GM12891 (cell line): ENCODE data around the gene CLIP4.

Source experiments
- PAX5 ChIP-seq: IDR thresholded peaks from 2 replicates; pipeline ENCODE4 v1.6.1; 2011; ENCODE audit warnings: low read length, moderate library complexity, mild to moderate bottlenecking; ENCODE audit not compliant: insufficient read depth, severe bottlenecking
- POLR2A ChIP-seq: IDR thresholded peaks from 2 replicates; pipeline ENCODE4 v1.6.1; 2011; ENCODE audit warnings: low read depth, low read length, control low read depth
- POLR2AphosphoS5 ChIP-seq: IDR thresholded peaks from 2 replicates; pipeline ENCODE4 v1.6.1; 2011; ENCODE audit warnings: low read depth, low read length, control low read depth
- POU2F2 ChIP-seq: IDR thresholded peaks from 2 replicates; pipeline ENCODE4 v1.6.1; 2011; ENCODE audit warnings: low read depth, mild to moderate bottlenecking, control low read depth, low read length, moderate library complexity
- SPI1 ChIP-seq: IDR thresholded peaks from 2 replicates; pipeline ENCODE4 v1.6.1; 2011; ENCODE audit warnings: low read depth, low read length, control low read depth
- TAF1 ChIP-seq: IDR thresholded peaks from 2 replicates; pipeline ENCODE4 v1.6.1; 2011; ENCODE audit warnings: low read depth, low read length, control low read depth

DNA sequence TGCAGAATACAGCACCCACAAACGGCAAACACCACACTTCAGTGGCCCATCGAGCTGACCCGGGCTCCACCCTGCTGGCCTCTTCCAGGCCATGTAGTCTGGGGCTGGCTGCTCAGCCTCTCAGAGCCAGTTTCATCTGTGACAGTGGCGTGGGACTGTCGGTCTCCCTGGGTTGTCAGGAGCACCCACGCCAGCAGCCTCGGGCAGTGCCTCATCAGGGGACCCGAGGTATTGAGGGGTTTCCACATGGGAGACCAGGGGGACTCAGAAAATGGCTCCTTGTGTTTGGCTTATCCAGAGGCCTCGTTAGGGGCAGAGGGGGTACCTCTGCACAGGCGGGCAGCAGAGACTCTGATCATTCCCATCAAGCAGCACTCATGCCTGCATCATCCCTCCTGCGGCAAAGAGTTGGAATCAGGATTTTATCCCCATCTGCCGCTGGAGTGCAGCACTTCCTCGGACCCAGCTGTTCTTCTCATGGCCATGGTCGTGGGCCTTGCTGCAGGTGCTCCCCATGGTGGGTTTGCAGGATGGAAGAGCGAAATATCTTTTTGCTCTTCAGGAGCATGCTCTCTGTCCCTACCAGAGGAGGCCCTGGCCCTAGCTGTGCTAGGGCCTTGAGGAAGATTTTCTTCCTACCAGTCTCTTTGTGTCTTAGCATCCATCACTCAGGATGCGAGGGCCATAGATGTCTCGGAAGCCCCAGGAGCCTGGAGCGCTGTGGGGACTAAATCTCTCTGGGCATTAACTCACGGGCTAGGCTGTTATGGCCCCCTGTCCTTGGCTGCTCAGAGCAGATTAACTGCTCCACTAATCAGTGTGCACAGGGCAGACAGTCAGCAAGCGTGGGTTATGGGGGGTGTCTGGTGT is 100.8 kb downstream of the CLIP4 start:
- TF ChIP-seq POLR2A (no peak), POU2F2 (no peak), POLR2AphosphoS5 (no peak), TAF1 (no peak), SPI1 (no peak), PAX5 (no peak)
